Measurements from ENCODE around the gene TMX2. TPM values are rescaled to one million over a fixed set of nuclear protein-coding genes. Genes with fewer than 3 reads are reported as not detected.
"Not testable (repeated sequence)": the region's sequence is repeated elsewhere in the genome, so short reads cannot be mapped to it uniquely, and the experiment has no call there.

Gene TMX2
- total RNA-seq, 1 donor from 2014 or later = 71.3 TPM

DNA sequence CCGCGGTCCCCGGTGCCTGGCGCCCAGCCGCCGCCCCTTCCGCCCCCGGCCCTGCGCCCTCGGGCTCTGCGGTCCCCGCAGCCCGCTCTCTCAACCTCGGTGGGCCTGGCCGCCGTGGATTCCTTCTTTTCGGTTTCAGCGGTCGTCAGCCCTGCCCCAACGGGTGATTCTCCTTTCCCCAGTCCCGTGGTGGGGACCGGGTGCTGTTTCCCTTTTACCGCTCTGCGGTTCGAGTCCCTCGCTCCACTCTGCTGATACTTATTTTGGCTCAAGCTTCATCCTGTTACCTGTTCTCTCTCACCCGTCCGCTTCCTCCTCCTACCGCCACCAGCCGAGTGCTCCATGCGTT is 44.0 kb upstream of the TMX2 start:
- Histone ChIP-seq H3K27me3 (ENCODE audit: control insufficient read depth, insufficient read depth, low read length) (no peaks in the 10 kb centered on the region), H3K36me3 (ENCODE audit: control insufficient read depth, insufficient read depth, low read length) (peaks cover 1% of the 10 kb centered on the region), H3K4me3 (ENCODE audit: low read depth, low read length) (peak overlapping the region; percentile 92)
- no peak for DNase-seq (ENCODE audit: low read depth)
- FAIRE-seq = no peak
- TF ChIP-seq, protein P1, sequence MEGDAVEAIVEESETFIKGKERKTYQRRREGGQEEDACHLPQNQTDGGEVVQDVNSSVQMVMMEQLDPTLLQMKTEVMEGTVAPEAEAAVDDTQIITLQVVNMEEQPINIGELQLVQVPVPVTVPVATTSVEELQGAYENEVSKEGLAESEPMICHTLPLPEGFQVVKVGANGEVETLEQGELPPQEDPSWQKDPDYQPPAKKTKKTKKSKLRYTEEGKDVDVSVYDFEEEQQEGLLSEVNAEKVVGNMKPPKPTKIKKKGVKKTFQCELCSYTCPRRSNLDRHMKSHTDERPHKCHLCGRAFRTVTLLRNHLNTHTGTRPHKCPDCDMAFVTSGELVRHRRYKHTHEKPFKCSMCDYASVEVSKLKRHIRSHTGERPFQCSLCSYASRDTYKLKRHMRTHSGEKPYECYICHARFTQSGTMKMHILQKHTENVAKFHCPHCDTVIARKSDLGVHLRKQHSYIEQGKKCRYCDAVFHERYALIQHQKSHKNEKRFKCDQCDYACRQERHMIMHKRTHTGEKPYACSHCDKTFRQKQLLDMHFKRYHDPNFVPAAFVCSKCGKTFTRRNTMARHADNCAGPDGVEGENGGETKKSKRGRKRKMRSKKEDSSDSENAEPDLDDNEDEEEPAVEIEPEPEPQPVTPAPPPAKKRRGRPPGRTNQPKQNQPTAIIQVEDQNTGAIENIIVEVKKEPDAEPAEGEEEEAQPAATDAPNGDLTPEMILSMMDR (IDR thresholded peaks at IDR 0.05; ENCODE audit: insufficient read depth, low read length, severe bottlenecking) = no peak

DNA sequence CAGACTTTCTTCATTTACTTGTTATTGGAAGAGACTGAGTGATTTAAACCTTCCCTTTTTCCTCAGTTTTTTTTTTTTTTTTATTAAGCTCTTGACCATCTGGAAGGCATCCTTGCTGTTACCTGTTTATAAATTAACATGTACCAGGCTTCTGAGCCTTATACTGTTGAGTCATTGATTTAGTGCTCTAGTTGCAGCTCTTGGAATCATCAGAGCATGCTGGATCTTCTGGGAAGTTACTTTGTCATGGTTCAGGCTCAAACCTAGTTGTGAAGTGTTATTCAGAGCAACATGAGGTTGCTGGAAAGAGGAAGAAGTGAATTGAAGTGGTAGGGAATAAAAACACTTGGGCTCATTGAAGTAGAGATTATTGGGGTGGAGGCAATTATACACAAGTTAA is 38.1 kb upstream of the TMX2 start:
- FAIRE-seq (no peak), DNase-seq (ENCODE audit: low read depth) (no peak)
- H3K4me3 ChIP-seq (ENCODE audit: low read depth, low read length) = no peak overlapping the region

DNA sequence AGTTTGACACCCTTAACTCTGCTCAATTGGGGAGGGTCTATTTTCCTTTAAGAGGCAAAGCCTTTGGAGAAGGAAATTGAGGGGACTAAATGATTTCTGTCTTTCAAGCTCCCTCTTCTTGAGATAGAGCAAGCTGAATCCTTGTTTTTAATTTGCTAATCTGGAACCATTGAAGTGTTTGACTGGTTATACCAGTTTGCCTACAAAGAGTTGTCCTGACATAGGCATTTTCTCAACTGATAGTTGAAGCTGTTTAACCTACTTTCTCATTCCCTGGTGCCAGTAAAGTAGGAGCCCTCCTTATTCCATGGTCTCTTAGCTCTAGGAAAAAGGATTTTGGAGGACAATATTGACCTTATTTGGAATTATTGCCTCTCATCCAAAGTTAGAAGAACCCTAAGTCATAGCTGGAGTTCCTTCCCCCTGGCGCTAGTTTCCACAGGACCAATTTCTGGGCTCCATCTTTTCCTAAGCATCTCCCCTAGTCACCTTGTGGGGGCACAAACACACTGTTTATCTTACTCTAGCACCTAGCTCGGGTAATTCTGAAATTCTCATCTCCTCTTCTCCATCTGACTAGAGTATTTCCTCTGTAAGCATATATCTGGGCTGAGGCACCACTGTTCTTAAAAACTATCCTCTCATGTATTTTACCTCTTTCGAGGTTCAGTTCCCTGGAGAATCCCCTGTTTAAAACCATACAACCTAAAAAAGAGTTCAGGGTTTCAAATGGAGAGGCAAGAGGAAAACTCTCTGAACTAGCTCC is 37.0 kb upstream of the TMX2 start:
- no peak for FAIRE-seq
- TF ChIP-seq, protein P1 (IDR thresholded peaks at IDR 0.05; ENCODE audit: insufficient read depth, low read length, severe bottlenecking) = no peak
- H3K27me3 ChIP-seq (ENCODE audit: control insufficient read depth, insufficient read depth, low read length) = no peaks in the 10 kb centered on the region
- peak; percentile 51 for DNase-seq (ENCODE audit: low read depth)
- H3K36me3 ChIP-seq (ENCODE audit: control insufficient read depth, insufficient read depth, low read length) = peaks cover 1% of the 10 kb centered on the region
- no peak overlapping the region for H3K4me3 ChIP-seq (ENCODE audit: low read depth, low read length)

More for the DNA sequence above, 38.1 kb upstream of the TMX2 start:
- Histone ChIP-seq H3K27me3 (ENCODE audit: control insufficient read depth, insufficient read depth, low read length) (no peaks in the 10 kb centered on the region), H3K36me3 (ENCODE audit: control insufficient read depth, insufficient read depth, low read length) (peaks cover 1% of the 10 kb centered on the region)
- TF ChIP-seq, protein P1 (IDR thresholded peaks at IDR 0.05; ENCODE audit: insufficient read depth, low read length, severe bottlenecking) = no peak

DNA sequence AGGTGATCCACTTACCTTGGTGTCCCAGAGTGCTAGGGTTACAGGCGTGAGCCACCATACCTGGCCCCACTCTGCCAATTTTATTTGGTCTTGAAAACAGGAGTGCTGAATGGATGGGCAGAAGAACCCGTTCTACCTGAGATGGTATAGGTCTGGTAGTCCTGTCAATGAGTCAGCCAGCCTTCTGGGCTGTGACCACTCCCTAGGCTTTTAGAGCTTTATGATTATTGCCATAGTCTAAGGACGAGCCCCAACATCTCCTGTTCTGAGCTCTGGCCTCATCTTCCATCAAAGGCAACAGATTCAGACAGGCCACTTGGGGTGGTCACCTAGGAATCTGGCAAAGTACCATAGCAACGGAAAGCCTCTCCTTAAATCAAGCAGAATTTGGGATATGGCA is 33.0 kb upstream of the TMX2 start:
- TF ChIP-seq, protein P1 (IDR thresholded peaks at IDR 0.05; ENCODE audit: insufficient read depth, low read length, severe bottlenecking) = no peak
- H3K27me3 ChIP-seq (ENCODE audit: control insufficient read depth, insufficient read depth, low read length) = no peaks in the 10 kb centered on the region
- FAIRE-seq (no peak), DNase-seq (ENCODE audit: low read depth) (peak; percentile 90)
- peaks cover 6% of the 10 kb centered on the region for H3K36me3 ChIP-seq (ENCODE audit: control insufficient read depth, insufficient read depth, low read length)
- no peak overlapping the region for H3K4me3 ChIP-seq (ENCODE audit: low read depth, low read length)

DNA sequence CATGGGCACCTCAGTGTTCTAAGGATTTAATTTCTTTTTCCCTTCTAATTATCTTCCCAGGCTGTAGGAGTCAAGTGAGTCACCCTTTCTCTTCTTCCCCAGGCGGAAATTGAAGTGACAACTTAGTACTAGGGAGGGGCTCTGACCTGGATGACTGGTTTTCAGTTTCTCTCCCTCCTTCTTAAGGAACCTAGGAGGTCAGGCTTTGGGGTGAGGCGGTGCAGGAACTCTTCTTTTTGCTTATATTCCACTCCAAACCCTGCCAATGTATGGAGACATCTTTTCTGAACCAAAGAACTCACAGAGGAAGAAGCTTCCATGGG is 31.9 kb upstream of the TMX2 start:
- peak; percentile 89 for DNase-seq (ENCODE audit: low read depth)
- Histone ChIP-seq H3K27me3 (ENCODE audit: control insufficient read depth, insufficient read depth, low read length) (no peaks in the 10 kb centered on the region), H3K36me3 (ENCODE audit: control insufficient read depth, insufficient read depth, low read length) (peaks cover 10% of the 10 kb centered on the region), H3K4me3 (ENCODE audit: low read depth, low read length) (no peak overlapping the region)
- FAIRE-seq = no peak
- TF ChIP-seq, protein P1 (IDR thresholded peaks at IDR 0.05; ENCODE audit: insufficient read depth, low read length, severe bottlenecking) = no peak

DNA sequence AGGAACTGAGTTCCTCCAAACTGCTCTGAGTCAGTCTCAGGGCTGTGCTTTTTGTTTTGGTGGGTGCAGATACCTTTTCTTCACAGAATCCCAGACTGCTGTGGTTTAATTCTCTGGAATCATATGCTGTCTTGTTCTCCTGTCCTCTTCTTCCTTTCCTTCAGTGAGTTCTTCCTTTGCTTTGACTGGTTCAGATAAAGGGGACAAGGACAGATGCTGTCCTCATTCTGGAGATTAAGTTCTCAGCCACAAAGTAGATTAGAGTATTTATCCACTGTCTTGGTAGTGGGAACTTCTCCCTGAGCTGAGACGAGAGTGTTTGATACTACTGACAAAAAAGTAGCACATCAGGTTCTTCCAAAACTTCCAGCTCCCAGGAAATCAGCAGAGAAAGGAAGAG is 31.2 kb upstream of the TMX2 start:
- Histone ChIP-seq H3K4me3 (ENCODE audit: low read depth, low read length) (no peak overlapping the region), H3K36me3 (ENCODE audit: control insufficient read depth, insufficient read depth, low read length) (peaks cover 10% of the 10 kb centered on the region), H3K27me3 (ENCODE audit: control insufficient read depth, insufficient read depth, low read length) (no peaks in the 10 kb centered on the region)
- DNase-seq (ENCODE audit: low read depth) = no peak
- no peak for FAIRE-seq
- TF ChIP-seq, protein P1 (IDR thresholded peaks at IDR 0.05; ENCODE audit: insufficient read depth, low read length, severe bottlenecking) = no peak

DNA sequence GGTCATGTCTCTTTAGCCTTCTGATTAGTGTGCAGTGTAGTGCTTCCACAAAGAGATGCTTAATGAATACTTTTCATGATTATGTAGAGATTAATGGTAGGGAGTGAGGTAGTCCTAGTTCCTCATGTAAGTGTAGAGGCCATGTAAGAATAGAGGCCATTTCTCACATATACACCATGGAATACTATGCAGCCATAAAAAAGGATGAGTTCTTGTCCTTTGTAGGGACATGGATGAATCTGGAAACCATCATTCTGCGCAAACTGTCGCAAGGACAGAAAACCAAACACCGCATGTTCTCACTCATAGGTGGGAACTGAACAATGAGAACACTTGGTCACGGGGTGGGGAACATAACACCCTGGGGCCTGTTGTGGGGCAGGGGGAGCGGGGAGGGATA is 21.9 kb upstream of the TMX2 start:
- peaks cover 16% of the 10 kb centered on the region for H3K36me3 ChIP-seq (ENCODE audit: control insufficient read depth, insufficient read depth, low read length)
- FAIRE-seq; H3K4me3 ChIP-seq (ENCODE audit: low read depth, low read length): not testable (repeated sequence)

More for the DNA sequence above, 21.9 kb upstream of the TMX2 start:
- DNase-seq (ENCODE audit: low read depth); H3K27me3 ChIP-seq (ENCODE audit: control insufficient read depth, insufficient read depth, low read length): not testable (repeated sequence)

Measured in bronchial epithelial cell (primary cell).